ENCODE measurements around the gene PPM1N.

GRCh38 chr19:45471111-45471930, 26.9 kb upstream of the PPM1N start:
- TF ChIP-seq CTCF (IDR thresholded peaks at IDR 0.05) (no peak), POLR2A (IDR thresholded peaks at IDR 0.05) (no peak)

Measured in testis (tissue), 2 donors.